Fibroblast of lung (primary cell): ENCODE measurements around the gene CRAMP1. TPM values are rescaled to one million over a fixed set of nuclear protein-coding genes. Genes with fewer than 3 reads are reported as not detected.

ENCODE experiments used
- DNase-seq, 2 donors: peaks; one replicate each; pipeline versions ENCODE4 v3.0.0 to v3.0.0-alpha.2; 2010; ENCODE audit warnings: low read depth in 2 of 2
- H2AFZ ChIP-seq: 2 replicates; pipeline ENCODE4 v1.5.1; 2012; ENCODE audit warnings: low read length, control low read depth, inconsistent platforms
- H3K27ac ChIP-seq: 2 replicates; pipeline ENCODE4 v1.5.1; 2011; ENCODE audit warnings: low read length, control low read depth; ENCODE audit not compliant: insufficient read depth
- H3K27me3 ChIP-seq: 2 replicates; pipeline ENCODE4 v1.5.1; 2011; ENCODE audit warnings: mild to moderate bottlenecking, low read length; ENCODE audit not compliant: control insufficient read depth, insufficient read depth
- H3K36me3 ChIP-seq: 2 replicates; pipeline ENCODE4 v1.5.1; 2011; ENCODE audit warnings: low read length; ENCODE audit not compliant: control insufficient read depth, insufficient read depth
- H3K4me1 ChIP-seq: 2 replicates; pipeline ENCODE4 v1.5.1; 2011; ENCODE audit warnings: low read length; ENCODE audit not compliant: control insufficient read depth, insufficient read depth; ENCODE audit errors: extremely low read depth
- H3K4me2 ChIP-seq: 2 replicates; pipeline ENCODE4 v1.5.1; 2011; ENCODE audit warnings: low read length, control low read depth; ENCODE audit not compliant: insufficient read depth; ENCODE audit errors: extremely low read depth
- H3K4me3 ChIP-seq, 4 experiments: fragments of 200-600 bp in 1 of 4; sonication (generic) in 1 of 4; replicated peaks in 1 of 4; 2 replicates each; pipeline ENCODE4 v1.5.1; 2011 to 2016; ENCODE audit warnings: low read length in 4 of 4, low read depth in 3 of 4, mild to moderate bottlenecking in 3 of 4, control low read depth in 2 of 4, inconsistent platforms in 1 of 4, mixed read lengths in 1 of 4; ENCODE audit not compliant: insufficient read depth in 1 of 4; ENCODE audit errors: control extremely low read depth in 1 of 4
- H3K79me2 ChIP-seq: 2 replicates; pipeline ENCODE4 v1.5.1; 2012; ENCODE audit warnings: mild to moderate bottlenecking, low read length, inconsistent platforms; ENCODE audit not compliant: control insufficient read depth, insufficient read depth
- H3K9ac ChIP-seq: 2 replicates; pipeline ENCODE4 v1.5.1; 2011; ENCODE audit warnings: mild to moderate bottlenecking, low read length, control low read depth; ENCODE audit not compliant: insufficient read depth
- H3K9me3 ChIP-seq: 2 replicates; pipeline ENCODE4 v1.5.1; 2012; ENCODE audit warnings: low read depth, low read length; ENCODE audit not compliant: control insufficient read depth, insufficient read depth
- H4K20me1 ChIP-seq: 2 replicates; pipeline ENCODE4 v1.5.1; 2011; ENCODE audit warnings: low read length; ENCODE audit not compliant: control insufficient read depth, insufficient read depth; ENCODE audit errors: extremely low read depth
- CTCF ChIP-seq, 2 donors: IDR thresholded peaks in 1 of 2; conservative IDR thresholded peaks in 1 of 2; 1 replicate in 1 of 2; 2 replicates in 1 of 2; pipeline ENCODE4 v1.5.1; 2011 to 2012; ENCODE audit warnings: low read length in 2 of 2, control low read depth in 1 of 2, inconsistent platforms in 1 of 2, low read depth in 1 of 2, mild to moderate bottlenecking in 1 of 2
- EZH2 ChIP-seq: IDR thresholded peaks from 2 replicates; pipeline ENCODE4 v1.5.1; 2012; ENCODE audit warnings: low read length, control low read depth, mild to moderate bottlenecking; ENCODE audit errors: missing control alignments
- polyA plus RNA-seq, 2 donors: library from polyadenylated mRNA; depleted of rRNA in 1 of 2; stranded (reverse) in 1 of 2; unstranded in 1 of 2; fragments of >200 nt; gene quantifications; 2 replicates each; pipeline ENCODE4 v1.2.1, GENCODE V29; 2011 to 2012; ENCODE audit warnings: missing spikeins in 1 of 2
- total RNA-seq: library from RNA; depleted of rRNA; stranded (reverse); fragments of >200 nt; gene quantifications from 2 replicates; pipeline ENCODE4 v1.2.1, GENCODE V29; 2014

The CRAMP1 gene
- total and polyA plus RNA-seq, 2 donors (not counting 1 experiment from before 2014, with no cell fraction given) = 6.2 to 7.8 TPM

DNA sequence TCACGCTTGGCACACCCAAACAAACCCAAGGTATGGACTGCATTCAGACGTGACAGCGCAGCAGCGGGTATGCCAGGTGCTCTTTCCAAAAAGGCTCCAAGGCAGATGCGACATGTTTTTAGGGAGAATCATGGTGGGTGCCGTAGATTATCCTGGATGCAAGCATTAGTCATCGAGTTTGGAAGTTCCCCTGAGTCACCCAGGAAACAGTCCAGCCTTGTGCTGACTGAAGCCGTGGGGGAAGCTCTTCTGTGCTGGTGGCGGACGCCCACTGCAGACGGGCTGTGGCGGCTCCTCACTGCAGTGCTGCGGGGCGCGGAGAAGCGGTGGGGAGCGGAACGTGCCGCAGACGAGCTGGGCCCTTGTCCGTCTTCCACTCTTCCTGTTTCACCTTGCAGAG, 79.8 kb downstream of the CRAMP1 start:
- no peaks in the 10 kb centered on the region for H3K9me3 ChIP-seq
- peaks cover 5% of the 10 kb centered on the region for H3K4me1 ChIP-seq
- DNase-seq = peak; percentile 45 to 95
- H3K9ac ChIP-seq = no peak overlapping the region
- no peak overlapping the region for H3K4me3 ChIP-seq
- peaks cover 27% of the 10 kb centered on the region for H3K79me2 ChIP-seq
- no peak overlapping the region for H3K27ac ChIP-seq
- H4K20me1 ChIP-seq = no peaks in the 10 kb centered on the region
- H3K27me3 ChIP-seq = no peaks in the 10 kb centered on the region
- no peak overlapping the region for H2AFZ ChIP-seq
- peaks cover 9% of the 10 kb centered on the region for H3K36me3 ChIP-seq
- H3K4me2 ChIP-seq = no peak overlapping the region
- TF ChIP-seq CTCF (conservative IDR thresholded peaks at IDR 0.05 in 1 of 2, IDR thresholded peaks at IDR 0.05 in 1 of 2; ENCODE audit: low read depth in 1 of 2, low read length in 2 of 2) = no peak
- TF ChIP-seq EZH2 = no peak

- peaks cover 15% of the 10 kb centered on the region for H3K36me3 ChIP-seq
- H4K20me1 ChIP-seq = no peaks in the 10 kb centered on the region
- peaks cover 9% of the 10 kb centered on the region for H3K79me2 ChIP-seq
- no peak for DNase-seq
- H3K27me3 ChIP-seq = no peaks in the 10 kb centered on the region
- H3K4me3 ChIP-seq = no peak overlapping the region
- no peak overlapping the region for H3K9ac ChIP-seq
- no peak overlapping the region for H2AFZ ChIP-seq
- TF ChIP-seq EZH2 (no peak), CTCF (conservative IDR thresholded peaks at IDR 0.05 in 1 of 2, IDR thresholded peaks at IDR 0.05 in 1 of 2; ENCODE audit: low read depth in 1 of 2, low read length in 2 of 2) (no peak)
- peaks cover under 1% of the 10 kb centered on the region for H3K4me1 ChIP-seq
- no peak overlapping the region for H3K4me2 ChIP-seq
- H3K27ac ChIP-seq = no peak overlapping the region
- H3K9me3 ChIP-seq = no peaks in the 10 kb centered on the region
Observed at GRCh38 chr16:1696863-1697262, 84.7 kb downstream of the CRAMP1 start.

- Histone ChIP-seq H3K4me2 (no peak overlapping the region), H3K27me3 (no peaks in the 10 kb centered on the region), H3K27ac (no peak overlapping the region), H3K9ac (no peak overlapping the region), H4K20me1 (no peaks in the 10 kb centered on the region), H3K4me1 (no peaks in the 10 kb centered on the region), H3K4me3 (no peak overlapping the region), H3K79me2 (no peaks in the 10 kb centered on the region), H3K36me3 (peaks cover 11% of the 10 kb centered on the region), H3K9me3 (no peaks in the 10 kb centered on the region), H2AFZ (no peak overlapping the region)
- no peak for TF ChIP-seq CTCF (conservative IDR thresholded peaks at IDR 0.05 in 1 of 2, IDR thresholded peaks at IDR 0.05 in 1 of 2; ENCODE audit: low read depth in 1 of 2, low read length in 2 of 2)
- no peak for TF ChIP-seq EZH2
- no peak for DNase-seq
Observed at GRCh38 chr16:1698680-1699079, 86.5 kb downstream of the CRAMP1 start.
